OCI-LY1 (cell line): ENCODE measurements around the gene KCNMA1.

Experiments used
- H2AFZ ChIP-seq: fragments of 200-600 bp; sonication (generic), shearing (Covaris generic); 2 replicates; pipeline ENCODE4 v1.6.0; 2014; ENCODE audit warnings: antibody characterized with exemption, mild to moderate bottlenecking, low read length
- H3F3A ChIP-seq: fragments of 200-600 bp; sonication (generic), shearing (Covaris generic); 2 replicates; pipeline ENCODE4 v1.6.0; 2014; ENCODE audit warnings: mild to moderate bottlenecking, antibody characterized with exemption, low read length, moderate library complexity; ENCODE audit not compliant: insufficient read depth
- H3K27ac ChIP-seq: fragments of 200-600 bp; sonication (generic); 2 replicates; pipeline ENCODE4 v1.5.1; 2014; ENCODE audit warnings: low read length, mixed run types, mild to moderate bottlenecking, low read depth; ENCODE audit not compliant: poor library complexity, severe bottlenecking
- H3K27me3 ChIP-seq: fragments of 200-600 bp; sonication (generic); 2 replicates; pipeline ENCODE4 v1.6.0; 2014; ENCODE audit warnings: antibody characterized with exemption, mild to moderate bottlenecking, low read length, moderate library complexity; ENCODE audit not compliant: insufficient read depth
- H3K36me3 ChIP-seq: fragments of 200-600 bp; sonication (generic); 2 replicates; pipeline ENCODE4 v1.6.1; 2014; ENCODE audit warnings: mild to moderate bottlenecking, antibody characterized with exemption, low read length, moderate library complexity, mixed read lengths; ENCODE audit not compliant: insufficient read depth
- H3K4me1 ChIP-seq: fragments of 200-600 bp; sonication (generic); 2 replicates; pipeline ENCODE4 v1.5.1; 2014; ENCODE audit warnings: mild to moderate bottlenecking, low read length, moderate library complexity; ENCODE audit not compliant: insufficient read depth, severe bottlenecking
- H3K4me2 ChIP-seq: fragments of 200-600 bp; sonication (generic), shearing (Covaris generic); 2 replicates; pipeline ENCODE4 v1.6.1; 2014; ENCODE audit warnings: low read length
- H3K4me3 ChIP-seq: fragments of 200-600 bp; sonication (generic); 2 replicates; pipeline ENCODE4 v1.5.1; 2014; ENCODE audit warnings: low read length, low read depth, mild to moderate bottlenecking, mixed read lengths; ENCODE audit not compliant: poor library complexity, severe bottlenecking
- H3K79me2 ChIP-seq: fragments of 200-600 bp; shearing (Covaris generic); 2 replicates; pipeline ENCODE4 v1.6.1; 2016; ENCODE audit warnings: mixed run types, low read length, mixed read lengths; ENCODE audit not compliant: insufficient read depth
- H3K9ac ChIP-seq: fragments of 200-600 bp; sonication (generic), shearing (Covaris generic); 2 replicates; pipeline ENCODE4 v1.6.1; 2014; ENCODE audit warnings: mild to moderate bottlenecking, low read length, mixed read lengths
- H3K9me2 ChIP-seq: fragments of 200-600 bp; sonication (generic), shearing (Covaris generic); 2 replicates; pipeline ENCODE4 v1.6.1; 2014; ENCODE audit warnings: low read depth, mild to moderate bottlenecking, low read length, mixed read lengths
- H3K9me3 ChIP-seq: fragments of 200-600 bp; shearing (Covaris generic); 2 replicates; pipeline ENCODE4 v1.6.1; 2014; ENCODE audit warnings: low read length, mixed read lengths
- H4K20me1 ChIP-seq: fragments of 200-600 bp; sonication (generic), shearing (Covaris generic); 2 replicates; pipeline ENCODE4 v1.6.0; 2016; ENCODE audit warnings: mild to moderate bottlenecking, low read length; ENCODE audit not compliant: insufficient read depth
- EZH2 ChIP-seq: fragments of 200-600 bp; sonication (generic), shearing (Covaris generic); IDR thresholded peaks from 2 replicates; pipeline ENCODE4 v1.8.0; 2017; ENCODE audit warnings: borderline replicate concordance, mixed run types, mild to moderate bottlenecking, antibody characterized with exemption, low read length, moderate library complexity, mixed read lengths
- TF ChIP-seq, protein P1 (sequence below): fragments of 200-600 bp; sonication (generic), shearing (Covaris generic); IDR thresholded peaks from 2 replicates; pipeline ENCODE4 v1.5.1; 2017; ENCODE audit warnings: mild to moderate bottlenecking, antibody characterized with exemption, low read length, moderate library complexity, mixed read lengths

KCNMA1 gene

DNA sequence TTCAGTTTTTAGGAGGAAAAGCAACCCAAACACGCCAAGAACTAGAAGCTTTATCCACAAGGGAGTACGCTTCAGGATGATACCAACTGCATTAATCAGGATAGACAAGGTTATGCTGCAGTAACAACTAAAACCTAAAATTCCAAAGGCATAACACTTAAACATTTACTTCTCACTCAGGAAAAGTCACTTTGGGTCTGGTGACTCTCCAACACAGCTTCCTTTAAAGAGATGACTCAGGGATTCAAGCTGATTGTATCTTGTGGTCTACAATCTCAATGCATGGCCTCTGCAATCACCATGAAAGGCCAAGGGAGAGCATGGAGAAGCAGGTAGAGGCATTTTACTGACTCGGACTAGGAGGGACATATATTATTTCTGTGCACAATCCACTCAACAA lies 315.8 kb downstream of the KCNMA1 start:
- H3K27ac ChIP-seq = no peak overlapping the region
- no peaks in the 10 kb centered on the region for H3K27me3 ChIP-seq
- H2AFZ ChIP-seq = no peak overlapping the region
- no peak overlapping the region for H3K4me3 ChIP-seq
- no peaks in the 10 kb centered on the region for H4K20me1 ChIP-seq
- no peaks in the 10 kb centered on the region for H3K36me3 ChIP-seq
- no peaks in the 10 kb centered on the region for H3K9me3 ChIP-seq
- H3K79me2 ChIP-seq = no peaks in the 10 kb centered on the region
- H3K4me2 ChIP-seq = no peak overlapping the region
- H3K4me1 ChIP-seq = no peaks in the 10 kb centered on the region
- no peaks in the 10 kb centered on the region for H3K9me2 ChIP-seq
- H3K9ac ChIP-seq = no peak overlapping the region
- TF ChIP-seq, protein P1, sequence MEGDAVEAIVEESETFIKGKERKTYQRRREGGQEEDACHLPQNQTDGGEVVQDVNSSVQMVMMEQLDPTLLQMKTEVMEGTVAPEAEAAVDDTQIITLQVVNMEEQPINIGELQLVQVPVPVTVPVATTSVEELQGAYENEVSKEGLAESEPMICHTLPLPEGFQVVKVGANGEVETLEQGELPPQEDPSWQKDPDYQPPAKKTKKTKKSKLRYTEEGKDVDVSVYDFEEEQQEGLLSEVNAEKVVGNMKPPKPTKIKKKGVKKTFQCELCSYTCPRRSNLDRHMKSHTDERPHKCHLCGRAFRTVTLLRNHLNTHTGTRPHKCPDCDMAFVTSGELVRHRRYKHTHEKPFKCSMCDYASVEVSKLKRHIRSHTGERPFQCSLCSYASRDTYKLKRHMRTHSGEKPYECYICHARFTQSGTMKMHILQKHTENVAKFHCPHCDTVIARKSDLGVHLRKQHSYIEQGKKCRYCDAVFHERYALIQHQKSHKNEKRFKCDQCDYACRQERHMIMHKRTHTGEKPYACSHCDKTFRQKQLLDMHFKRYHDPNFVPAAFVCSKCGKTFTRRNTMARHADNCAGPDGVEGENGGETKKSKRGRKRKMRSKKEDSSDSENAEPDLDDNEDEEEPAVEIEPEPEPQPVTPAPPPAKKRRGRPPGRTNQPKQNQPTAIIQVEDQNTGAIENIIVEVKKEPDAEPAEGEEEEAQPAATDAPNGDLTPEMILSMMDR = no peak
- TF ChIP-seq EZH2 = no peak
- no peaks in the 10 kb centered on the region for H3F3A ChIP-seq

DNA sequence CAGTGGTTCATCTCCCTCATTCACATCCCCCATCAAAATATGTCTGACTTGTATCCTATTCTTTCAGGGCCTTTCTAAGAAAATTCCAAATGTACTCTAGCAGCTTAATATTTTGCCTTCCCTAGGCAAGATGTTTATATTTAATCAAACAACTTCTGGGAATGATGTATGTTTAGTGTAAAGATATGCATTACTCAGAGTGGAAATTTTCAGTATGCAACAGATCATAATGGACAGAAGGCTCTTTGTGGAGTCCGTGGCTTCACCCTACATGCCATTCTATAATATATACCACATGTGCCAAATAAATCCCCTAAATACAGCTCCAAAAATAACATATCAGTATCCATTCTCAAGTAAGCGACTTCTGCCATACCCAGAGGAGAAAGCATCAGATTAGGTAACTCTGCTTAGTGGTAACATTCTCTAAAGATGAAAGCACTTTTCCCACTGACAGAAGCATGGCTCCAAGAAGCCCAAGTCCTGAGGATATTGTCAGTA lies 316.6 kb downstream of the KCNMA1 start:
- Histone ChIP-seq H3K36me3 (no peaks in the 10 kb centered on the region), H4K20me1 (no peaks in the 10 kb centered on the region), H3K27me3 (no peaks in the 10 kb centered on the region), H3K4me2 (no peak overlapping the region), H2AFZ (no peak overlapping the region), H3F3A (no peaks in the 10 kb centered on the region), H3K9me3 (no peaks in the 10 kb centered on the region), H3K9me2 (no peaks in the 10 kb centered on the region), H3K79me2 (no peaks in the 10 kb centered on the region), H3K27ac (no peak overlapping the region), H3K4me3 (no peak overlapping the region), H3K9ac (no peak overlapping the region), H3K4me1 (no peaks in the 10 kb centered on the region)
- no peak for TF ChIP-seq EZH2
- TF ChIP-seq, protein P1 = no peak

DNA sequence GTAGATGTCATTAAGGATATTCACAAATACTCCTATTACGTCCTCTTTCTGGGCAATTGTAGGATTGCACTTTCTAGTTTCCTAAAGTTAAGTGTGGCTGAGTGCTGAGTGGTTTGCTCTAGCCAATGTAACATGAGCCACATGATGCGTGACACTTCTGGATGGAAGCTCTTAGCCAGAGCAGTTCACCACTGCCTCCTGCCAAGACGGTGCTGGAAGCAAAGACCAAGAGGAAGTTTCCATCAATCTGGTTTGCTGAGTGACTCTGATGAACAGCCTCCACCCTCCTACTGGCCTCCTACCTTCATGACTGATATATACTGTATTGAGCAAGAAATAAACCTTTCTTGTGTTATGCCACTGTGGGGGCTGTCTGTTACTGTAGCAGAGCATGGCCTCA lies 318.1 kb downstream of the KCNMA1 start:
- H3K4me2 ChIP-seq = no peak overlapping the region
- H3K9ac ChIP-seq = no peak overlapping the region
- H2AFZ ChIP-seq = no peak overlapping the region
- no peaks in the 10 kb centered on the region for H3K4me1 ChIP-seq
- H3K4me3 ChIP-seq = no peak overlapping the region
- H3F3A ChIP-seq = no peaks in the 10 kb centered on the region
- H3K9me3 ChIP-seq = no peaks in the 10 kb centered on the region
- H3K27me3 ChIP-seq = no peaks in the 10 kb centered on the region
- H3K9me2 ChIP-seq = no peaks in the 10 kb centered on the region
- TF ChIP-seq EZH2 = no peak
- TF ChIP-seq, protein P1 = no peak
- no peaks in the 10 kb centered on the region for H3K36me3 ChIP-seq
- H4K20me1 ChIP-seq = no peaks in the 10 kb centered on the region
- H3K27ac ChIP-seq = no peak overlapping the region
- no peaks in the 10 kb centered on the region for H3K79me2 ChIP-seq
